HL-60 (cell line): ENCODE results near the gene BAZ2B.

ENCODE experiments used
- DNase-seq, 2 experiments: peaks; one replicate each; pipeline ENCODE4 v3.0.0-alpha.2; 2010 to 2020; ENCODE audit warnings: low read depth in 1 of 2, low spot score in 1 of 2
- H3K27ac ChIP-seq: fragments of 250-450 bp; sonication (Bioruptor Pico); replicated peaks from 2 replicates; pipeline ENCODE4 v1.5.1; 2020; ENCODE audit warnings: mild to moderate bottlenecking, moderate library complexity
- H3K27me3 ChIP-seq: fragments of 250-450 bp; sonication (Bioruptor Pico); 2 replicates; pipeline ENCODE4 v1.5.1; 2021; ENCODE audit warnings: mild to moderate bottlenecking, moderate library complexity; ENCODE audit not compliant: insufficient read depth, poor library complexity, severe bottlenecking
- H3K4me3 ChIP-seq: replicated peaks from 2 replicates; pipeline ENCODE4 v1.5.1; 2011; ENCODE audit warnings: mild to moderate bottlenecking, control low read depth, low read length; ENCODE audit not compliant: insufficient read depth
- GABPA ChIP-seq: IDR thresholded peaks from 2 replicates; pipeline ENCODE4 v1.6.1; 2012; ENCODE audit warnings: low read depth
- POLR2AphosphoS5 ChIP-seq: IDR thresholded peaks from 2 replicates; pipeline ENCODE4 v1.6.1; 2012; ENCODE audit warnings: low read depth
- SPI1 ChIP-seq: IDR thresholded peaks from 2 replicates; pipeline ENCODE4 v1.6.1; 2012; ENCODE audit warnings: low read depth, mild to moderate bottlenecking, borderline replicate concordance
- TF ChIP-seq, protein P1 (sequence below): IDR thresholded peaks from 2 replicates; pipeline ENCODE4 v1.6.1; 2012; ENCODE audit warnings: low read depth; ENCODE audit not compliant: insufficient replicate concordance
- TF ChIP-seq, protein P2 (sequence below): IDR thresholded peaks from one replicate; pipeline ENCODE4 v1.5.1; 2011; ENCODE audit warnings: low read length, control low read depth, inconsistent platforms; ENCODE audit not compliant: insufficient read depth

BAZ2B gene

DNA sequence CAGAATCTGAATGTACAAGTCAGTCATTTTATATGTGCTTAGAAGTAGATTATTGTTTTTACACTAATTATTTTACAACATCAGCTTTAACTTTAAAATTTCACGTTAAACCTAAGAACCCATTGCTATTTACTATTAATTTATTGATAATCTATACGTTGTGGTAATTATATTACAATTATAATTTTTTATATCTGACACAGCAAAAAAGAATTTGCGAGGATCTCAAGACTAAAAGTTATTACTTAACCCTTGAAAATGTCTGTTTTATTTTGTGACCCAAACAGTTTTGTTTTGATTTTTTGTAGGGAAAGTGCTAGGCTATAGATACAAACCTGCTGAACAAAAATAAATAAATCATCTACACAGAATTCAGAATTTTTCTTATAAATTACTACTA, 30.3 kb downstream of the BAZ2B start:
- DNase-seq = no peak
- no peaks in the 10 kb centered on the region for H3K27me3 ChIP-seq
- no peak overlapping the region for H3K4me3 ChIP-seq
- TF ChIP-seq POLR2AphosphoS5 (no peak), GABPA (no peak), SPI1 (no peak)
- TF ChIP-seq, protein P1, sequence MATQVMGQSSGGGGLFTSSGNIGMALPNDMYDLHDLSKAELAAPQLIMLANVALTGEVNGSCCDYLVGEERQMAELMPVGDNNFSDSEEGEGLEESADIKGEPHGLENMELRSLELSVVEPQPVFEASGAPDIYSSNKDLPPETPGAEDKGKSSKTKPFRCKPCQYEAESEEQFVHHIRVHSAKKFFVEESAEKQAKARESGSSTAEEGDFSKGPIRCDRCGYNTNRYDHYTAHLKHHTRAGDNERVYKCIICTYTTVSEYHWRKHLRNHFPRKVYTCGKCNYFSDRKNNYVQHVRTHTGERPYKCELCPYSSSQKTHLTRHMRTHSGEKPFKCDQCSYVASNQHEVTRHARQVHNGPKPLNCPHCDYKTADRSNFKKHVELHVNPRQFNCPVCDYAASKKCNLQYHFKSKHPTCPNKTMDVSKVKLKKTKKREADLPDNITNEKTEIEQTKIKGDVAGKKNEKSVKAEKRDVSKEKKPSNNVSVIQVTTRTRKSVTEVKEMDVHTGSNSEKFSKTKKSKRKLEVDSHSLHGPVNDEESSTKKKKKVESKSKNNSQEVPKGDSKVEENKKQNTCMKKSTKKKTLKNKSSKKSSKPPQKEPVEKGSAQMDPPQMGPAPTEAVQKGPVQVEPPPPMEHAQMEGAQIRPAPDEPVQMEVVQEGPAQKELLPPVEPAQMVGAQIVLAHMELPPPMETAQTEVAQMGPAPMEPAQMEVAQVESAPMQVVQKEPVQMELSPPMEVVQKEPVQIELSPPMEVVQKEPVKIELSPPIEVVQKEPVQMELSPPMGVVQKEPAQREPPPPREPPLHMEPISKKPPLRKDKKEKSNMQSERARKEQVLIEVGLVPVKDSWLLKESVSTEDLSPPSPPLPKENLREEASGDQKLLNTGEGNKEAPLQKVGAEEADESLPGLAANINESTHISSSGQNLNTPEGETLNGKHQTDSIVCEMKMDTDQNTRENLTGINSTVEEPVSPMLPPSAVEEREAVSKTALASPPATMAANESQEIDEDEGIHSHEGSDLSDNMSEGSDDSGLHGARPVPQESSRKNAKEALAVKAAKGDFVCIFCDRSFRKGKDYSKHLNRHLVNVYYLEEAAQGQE = no peak
- TF ChIP-seq, protein P2, sequence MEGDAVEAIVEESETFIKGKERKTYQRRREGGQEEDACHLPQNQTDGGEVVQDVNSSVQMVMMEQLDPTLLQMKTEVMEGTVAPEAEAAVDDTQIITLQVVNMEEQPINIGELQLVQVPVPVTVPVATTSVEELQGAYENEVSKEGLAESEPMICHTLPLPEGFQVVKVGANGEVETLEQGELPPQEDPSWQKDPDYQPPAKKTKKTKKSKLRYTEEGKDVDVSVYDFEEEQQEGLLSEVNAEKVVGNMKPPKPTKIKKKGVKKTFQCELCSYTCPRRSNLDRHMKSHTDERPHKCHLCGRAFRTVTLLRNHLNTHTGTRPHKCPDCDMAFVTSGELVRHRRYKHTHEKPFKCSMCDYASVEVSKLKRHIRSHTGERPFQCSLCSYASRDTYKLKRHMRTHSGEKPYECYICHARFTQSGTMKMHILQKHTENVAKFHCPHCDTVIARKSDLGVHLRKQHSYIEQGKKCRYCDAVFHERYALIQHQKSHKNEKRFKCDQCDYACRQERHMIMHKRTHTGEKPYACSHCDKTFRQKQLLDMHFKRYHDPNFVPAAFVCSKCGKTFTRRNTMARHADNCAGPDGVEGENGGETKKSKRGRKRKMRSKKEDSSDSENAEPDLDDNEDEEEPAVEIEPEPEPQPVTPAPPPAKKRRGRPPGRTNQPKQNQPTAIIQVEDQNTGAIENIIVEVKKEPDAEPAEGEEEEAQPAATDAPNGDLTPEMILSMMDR = no peak
- no peak overlapping the region for H3K27ac ChIP-seq

DNA sequence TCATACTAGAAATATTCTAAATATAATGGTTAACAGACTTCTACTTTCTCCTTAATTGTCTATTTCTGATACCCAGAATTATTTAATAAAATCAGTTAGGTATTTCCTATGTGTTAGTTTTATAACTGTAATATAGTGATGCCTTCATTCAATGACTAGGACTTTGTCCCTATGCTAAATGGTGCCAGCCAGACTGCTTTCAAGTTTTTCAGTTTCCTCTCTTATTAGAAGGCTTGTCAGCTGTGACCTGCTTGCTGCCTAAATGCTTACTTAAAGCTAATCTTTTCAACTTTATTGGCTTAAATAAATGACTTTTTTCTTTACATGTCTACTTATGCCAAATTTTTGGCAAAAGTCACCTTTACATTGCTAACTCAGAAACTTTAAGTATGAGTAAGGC, 30.7 kb downstream of the BAZ2B start:
- H3K4me3 ChIP-seq = no peak overlapping the region
- H3K27ac ChIP-seq = no peak overlapping the region
- no peaks in the 10 kb centered on the region for H3K27me3 ChIP-seq
- DNase-seq = no peak
- TF ChIP-seq, protein P2 = no peak
- TF ChIP-seq, protein P1 = no peak
- no peak for TF ChIP-seq POLR2AphosphoS5
- TF ChIP-seq GABPA = no peak
- no peak for TF ChIP-seq SPI1

DNA sequence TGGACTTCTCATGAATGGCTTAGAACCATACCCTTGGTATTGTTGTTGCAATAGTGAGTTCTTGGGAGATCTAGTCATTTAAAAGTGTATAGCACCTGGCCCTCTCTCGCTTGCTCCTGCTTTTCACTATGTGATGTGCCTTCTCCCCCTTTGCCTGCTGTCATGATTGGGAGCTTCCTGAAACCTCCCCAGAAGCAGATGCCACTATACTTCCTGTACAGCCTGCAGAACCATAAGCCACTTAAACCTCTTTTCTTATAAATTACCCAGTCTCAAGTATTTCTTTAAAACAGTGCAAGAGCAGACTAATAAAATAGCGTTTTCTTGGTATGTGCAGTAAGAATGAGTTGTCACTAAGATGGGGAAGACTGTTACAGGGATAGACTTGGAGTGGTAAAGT, 31.6 kb downstream of the BAZ2B start:
- no peak overlapping the region for H3K4me3 ChIP-seq
- no peak overlapping the region for H3K27ac ChIP-seq
- no peaks in the 10 kb centered on the region for H3K27me3 ChIP-seq
- no peak for TF ChIP-seq GABPA
- no peak for TF ChIP-seq POLR2AphosphoS5
- no peak for TF ChIP-seq SPI1
- TF ChIP-seq, protein P1 = no peak
- TF ChIP-seq, protein P2 = no peak
- peak in 1 of 2 experiments; percentile 17 for DNase-seq
